ENCODE results near the gene EPHB3. TPM values are rescaled to one million over a fixed set of nuclear protein-coding genes. Genes with fewer than 3 reads are reported as not detected.

The EPHB3 gene
- total RNA-seq, 1 experiment from 2014 or later = 6.0 TPM

- DNase-seq (ENCODE audit: low read depth, low spot score) = no peak
- Histone ChIP-seq H3K36me3 (ENCODE audit: control insufficient read depth, insufficient read depth, low read length) (no peaks in the 10 kb centered on the region), H3K4me1 (ENCODE audit: control insufficient read depth, insufficient read depth, low read length) (no peaks in the 10 kb centered on the region), H3K4me3 (ENCODE audit: low read depth in 2 of 2, low read length in 2 of 2) (no peak overlapping the region), H3K9me3 (ENCODE audit: control insufficient read depth, insufficient read depth, low read depth, low read length) (no peaks in the 10 kb centered on the region), H3K27ac (ENCODE audit: low read length) (no peak overlapping the region), H3K27me3 (ENCODE audit: control insufficient read depth, insufficient read depth, low read length) (no peaks in the 10 kb centered on the region)
- TF ChIP-seq CTCF (IDR thresholded peaks at IDR 0.05) (no peak), TCF7L2 (IDR thresholded peaks at IDR 0.05; ENCODE audit: low read depth, low read length) (no peak), POLR2AphosphoS5 (IDR thresholded peaks at IDR 0.05; ENCODE audit: low read depth, low read length) (no peak), REST (IDR thresholded peaks at IDR 0.05; ENCODE audit: insufficient read depth in 1 of 2, low read depth in 2 of 2, low read length in 1 of 2) (no peak), SIN3A (IDR thresholded peaks at IDR 0.05; ENCODE audit: borderline replicate concordance, insufficient read depth, low read depth, low read length) (no peak)
- in situ Hi-C loops (cut with HindIII; ENCODE audit: low pct_unique_long_range_greater_than_20kb, low sequenced_read_pairs) = no loop called here
- ChIA-PET CTCF (no interaction called here), POLR2A (no interaction called here)
- BruUV-seq (replicated peaks) = no TSS peak
- ATAC-seq = no peak
- intact Hi-C loops (cut with micrococcal nuclease; ENCODE audit: unreplicated experiment) = no loop called here
Measured at GRCh38 chr3:184586851-184587250, 25.3 kb downstream of the EPHB3 start.

GRCh38 chr3:184588776-184589175, 27.2 kb downstream of the EPHB3 start:
- Histone ChIP-seq H3K27me3 (ENCODE audit: control insufficient read depth, insufficient read depth, low read length) (no peaks in the 10 kb centered on the region), H3K36me3 (ENCODE audit: control insufficient read depth, insufficient read depth, low read length) (no peaks in the 10 kb centered on the region), H3K4me3 (ENCODE audit: low read depth in 2 of 2, low read length in 2 of 2) (no peak overlapping the region), H3K4me1 (ENCODE audit: control insufficient read depth, insufficient read depth, low read length) (no peaks in the 10 kb centered on the region), H3K9me3 (ENCODE audit: control insufficient read depth, insufficient read depth, low read depth, low read length) (no peaks in the 10 kb centered on the region), H3K27ac (ENCODE audit: low read length) (no peak overlapping the region)
- in situ Hi-C loops (cut with HindIII; ENCODE audit: low pct_unique_long_range_greater_than_20kb, low sequenced_read_pairs) (no loop called here), intact Hi-C loops (cut with micrococcal nuclease; ENCODE audit: unreplicated experiment) (no loop called here)
- TF ChIP-seq SIN3A (IDR thresholded peaks at IDR 0.05; ENCODE audit: borderline replicate concordance, insufficient read depth, low read depth, low read length) (no peak), CTCF (IDR thresholded peaks at IDR 0.05) (no peak), REST (IDR thresholded peaks at IDR 0.05; ENCODE audit: insufficient read depth in 1 of 2, low read depth in 2 of 2, low read length in 1 of 2) (no peak), POLR2AphosphoS5 (IDR thresholded peaks at IDR 0.05; ENCODE audit: low read depth, low read length) (no peak), TCF7L2 (IDR thresholded peaks at IDR 0.05; ENCODE audit: low read depth, low read length) (no peak)
- ChIA-PET POLR2A (no interaction called here), CTCF (no interaction called here)
- no peak for DNase-seq (ENCODE audit: low read depth, low spot score)
- BruUV-seq (replicated peaks) = no TSS peak
- no peak for ATAC-seq

All from Panc1 (cell line).